Stimulated activated CD4-positive, alpha-beta T cell treated with anti-CD3 and anti-CD28 coated beads, TNF-alpha, amount 100 ng/mL, for 24 hours (primary cell): ENCODE results near the gene NCAPG2.

Source experiments
- DNase-seq, 3 experiments: peaks; one replicate each; pipeline ENCODE4 v3.0.0-alpha.2; 2020; ENCODE audit warnings: low read depth in 3 of 3

NCAPG2 gene

GRCh38 chr7:158704524-158705233 lies at the start of gene NCAPG2:
TSS of gene NCAPG2 (minus strand) at chr7:158704804. CDS start at chr7:158701899, 2,905 bp downstream.
- DNase-seq = peak; percentile 94 to 99 (median 95)

GRCh38 chr7:158753900-158754299 lies 49.3 kb upstream of the NCAPG2 start:
- DNase-seq = no peak

GRCh38 chr7:158751751-158752150 lies 47.1 kb upstream of the NCAPG2 start:
- no peak for DNase-seq

- DNase-seq = no peak
These were observed 46.6 kb upstream of the NCAPG2 start for GRCh38 chr7:158751199-158751598.

- no peak for DNase-seq
These were observed 46.1 kb upstream of the NCAPG2 start for GRCh38 chr7:158750702-158751101.

GRCh38 chr7:158749396-158749795 lies 44.8 kb upstream of the NCAPG2 start:
- DNase-seq = no peak

- no peak for DNase-seq
These were observed 43.7 kb upstream of the NCAPG2 start for GRCh38 chr7:158748335-158748734.

- DNase-seq = no peak
These were observed 42.8 kb upstream of the NCAPG2 start for GRCh38 chr7:158747408-158747807.

GRCh38 chr7:158746957-158747356 lies 42.4 kb upstream of the NCAPG2 start:
- DNase-seq = no peak

GRCh38 chr7:158745057-158745715 lies 40.6 kb upstream of the NCAPG2 start:
- DNase-seq = no peak

- no peak for DNase-seq
These were observed 39.5 kb upstream of the NCAPG2 start for GRCh38 chr7:158744070-158744469.

GRCh38 chr7:158743219-158743618 lies 38.6 kb upstream of the NCAPG2 start:
- no peak for DNase-seq

GRCh38 chr7:158742065-158742821 lies 37.6 kb upstream of the NCAPG2 start:
- DNase-seq = no peak

GRCh38 chr7:158741294-158741666 lies 36.7 kb upstream of the NCAPG2 start:
- no peak for DNase-seq

- no peak for DNase-seq
These were observed 36.2 kb upstream of the NCAPG2 start for GRCh38 chr7:158740657-158741293.

GRCh38 chr7:158740013-158740656 lies 35.5 kb upstream of the NCAPG2 start:
- no peak for DNase-seq

- no peak for DNase-seq
These were observed 34.2 kb upstream of the NCAPG2 start for GRCh38 chr7:158738841-158739240.

- no peak for DNase-seq
These were observed 32.6 kb upstream of the NCAPG2 start for GRCh38 chr7:158737064-158737695.

GRCh38 chr7:158735935-158736334 lies 31.3 kb upstream of the NCAPG2 start:
- no peak for DNase-seq

GRCh38 chr7:158734861-158735260 lies 30.3 kb upstream of the NCAPG2 start:
- no peak for DNase-seq

GRCh38 chr7:158733775-158734494 lies 29.3 kb upstream of the NCAPG2 start:
- no peak for DNase-seq
